GM21381 (cell line): ENCODE data around the gene MR1.

Experiments used
- ATAC-seq: cut with Tn5 transposase; IDR thresholded peaks from one replicate; pipeline ENCODE4 v1.9.1; 2021; ENCODE audit warnings: mild to moderate bottlenecking, moderate library complexity; ENCODE audit not compliant: unreplicated experiment

Gene MR1

GRCh38 chr1:181061891-181062835 is 28.4 kb downstream of the MR1 start:
- ATAC-seq, result peak; percentile 79

DNA sequence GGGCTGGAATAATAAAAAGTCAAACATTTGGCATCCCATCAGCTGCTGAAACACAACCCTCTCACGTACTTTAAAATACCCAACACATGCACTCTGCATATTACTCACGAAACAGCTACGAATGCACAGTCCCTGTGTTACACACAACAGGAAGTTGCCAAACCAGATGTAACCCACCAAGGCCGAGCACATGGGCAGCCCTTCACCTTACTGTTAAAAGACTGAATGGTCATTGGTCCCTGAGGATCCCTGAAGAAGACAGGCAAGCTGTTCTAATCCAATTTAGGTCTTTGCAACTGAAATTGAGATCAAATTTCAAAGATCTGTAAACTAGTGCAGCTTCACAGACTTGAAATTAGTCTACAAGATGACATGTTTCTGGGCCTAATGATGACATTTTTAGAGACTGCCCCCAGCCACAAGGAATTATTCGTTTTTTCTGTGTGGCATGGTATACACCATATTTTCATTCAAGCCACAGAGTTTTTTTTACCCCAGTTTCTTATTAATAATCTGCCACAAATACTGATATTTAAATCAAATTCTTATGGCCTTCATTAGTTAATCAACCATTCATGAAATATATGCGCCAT is 29.1 kb downstream of the MR1 start:
- peak; percentile 68 for ATAC-seq

DNA sequence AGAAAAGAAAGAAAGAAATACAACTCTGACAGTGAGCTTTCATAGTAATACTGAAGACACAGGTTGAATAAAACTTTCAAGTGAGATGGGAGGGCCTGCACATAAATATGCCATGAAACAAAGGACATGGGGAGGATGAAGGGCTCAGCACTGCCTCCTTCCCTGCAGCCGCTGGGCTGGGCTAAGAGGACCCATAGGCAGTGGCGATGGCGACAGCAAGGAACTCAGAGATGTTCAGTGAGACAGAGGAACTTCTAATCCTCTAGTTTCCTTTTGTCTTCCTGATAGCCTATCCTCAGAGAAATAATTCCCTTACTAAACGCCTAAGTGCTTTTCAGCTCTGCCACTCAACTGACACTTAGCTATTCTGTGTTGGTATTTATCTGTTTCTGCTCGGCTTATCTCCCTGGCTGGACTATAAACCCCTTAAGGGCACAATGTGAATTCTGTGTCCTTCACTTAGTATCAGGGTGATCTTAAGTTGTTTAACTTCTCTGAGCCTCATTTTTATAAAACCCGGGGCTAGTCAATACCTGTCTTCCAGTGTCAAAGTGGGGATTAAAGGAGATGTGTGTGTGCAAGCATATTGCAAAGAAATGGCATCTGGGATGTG is 30.3 kb downstream of the MR1 start:
- ATAC-seq, result no peak

DNA sequence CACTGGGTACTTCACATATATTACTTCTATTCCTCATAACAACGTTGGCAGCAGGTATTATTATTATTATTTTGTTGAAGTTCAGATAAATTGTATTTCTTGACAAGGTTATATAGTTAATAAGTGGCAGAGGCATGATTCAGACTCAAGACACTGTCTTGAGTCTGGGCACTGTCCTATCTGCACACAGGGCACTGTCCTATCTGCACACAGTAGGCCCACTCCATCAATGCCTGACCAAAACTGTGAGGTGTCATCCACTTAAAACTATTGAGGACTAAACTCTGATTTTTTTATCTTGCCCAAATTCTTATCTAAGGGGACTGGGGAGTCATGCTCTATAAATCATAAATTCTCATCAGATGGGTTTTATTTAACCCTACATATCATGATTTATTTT is 30.9 kb downstream of the MR1 start:
- ATAC-seq, result no peak

DNA sequence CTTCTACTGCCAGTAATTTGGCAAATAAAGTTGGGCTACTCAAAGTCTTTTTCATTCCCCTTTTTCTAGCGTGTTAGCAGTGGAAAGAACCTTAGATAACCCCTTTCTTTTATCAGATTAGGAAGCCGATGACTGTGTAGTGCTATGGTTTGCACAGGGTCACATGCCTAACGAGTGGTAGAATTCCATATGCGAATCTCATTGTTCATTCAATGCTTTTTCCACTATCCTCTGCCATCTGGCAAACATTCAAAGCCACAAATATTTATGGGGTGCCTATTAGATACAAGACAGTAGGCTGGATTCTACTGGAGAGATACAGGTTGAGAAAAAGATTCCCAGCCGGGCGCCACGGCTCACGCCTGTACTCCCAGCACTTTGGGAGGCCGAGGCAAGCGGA is 39.9 kb downstream of the MR1 start:
- no peak for ATAC-seq

DNA sequence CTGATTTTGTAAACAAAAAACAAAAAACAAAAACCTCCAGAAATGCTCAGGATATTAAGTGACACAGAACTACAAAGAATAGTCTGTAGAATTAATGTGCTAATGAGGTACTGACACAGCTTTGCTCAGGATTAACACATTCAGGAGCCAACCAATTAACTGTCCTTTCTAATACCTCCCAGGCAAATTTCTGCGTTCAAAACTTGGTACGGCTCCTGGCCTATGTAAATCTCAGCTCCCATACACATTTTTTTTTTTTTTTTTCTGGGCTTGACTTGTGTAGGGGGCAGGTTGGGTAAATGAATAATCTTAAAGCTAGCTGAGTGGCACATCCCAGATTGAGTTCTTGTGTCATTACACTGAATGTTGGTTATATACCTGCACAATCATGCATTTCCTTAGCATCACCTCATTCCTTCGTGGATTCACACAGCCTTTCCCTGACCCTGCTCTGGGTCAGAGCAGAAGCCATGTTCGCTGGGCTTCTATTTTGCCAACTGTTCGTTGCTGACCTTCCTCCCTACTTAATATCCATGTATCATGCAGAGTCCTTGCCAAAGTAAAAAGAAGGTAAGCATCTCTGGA is 42.1 kb downstream of the MR1 start:
- ATAC-seq, result no peak

- ATAC-seq, result no peak
Measured at GRCh38 chr1:181076852-181077251, 43.1 kb downstream of the MR1 start.

- no peak for ATAC-seq
Measured at GRCh38 chr1:181077576-181078242, 43.9 kb downstream of the MR1 start.

DNA sequence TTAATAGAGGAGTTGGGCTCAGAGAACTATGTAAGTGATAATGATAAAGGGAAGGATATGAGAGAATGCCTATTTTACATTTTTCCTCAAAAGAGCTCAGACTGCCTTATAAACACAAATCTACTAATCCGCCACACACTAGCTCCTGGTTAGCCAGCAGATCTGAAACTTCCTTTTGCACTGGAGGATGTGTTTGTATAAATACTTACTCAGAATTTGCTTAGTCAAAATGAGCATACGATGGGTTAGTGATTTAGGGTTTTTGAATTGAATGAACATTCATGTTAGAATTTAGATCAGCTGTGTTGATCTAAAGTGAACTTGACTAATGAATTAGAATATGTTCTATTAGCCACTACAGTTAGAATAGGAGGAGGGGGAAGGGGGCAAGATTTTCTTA is 45.6 kb downstream of the MR1 start:
- no peak for ATAC-seq

GRCh38 chr1:181079920-181080319 is 46.1 kb downstream of the MR1 start:
- ATAC-seq, result no peak

- ATAC-seq, result no peak
Measured at GRCh38 chr1:181080556-181080955, 46.8 kb downstream of the MR1 start.

DNA sequence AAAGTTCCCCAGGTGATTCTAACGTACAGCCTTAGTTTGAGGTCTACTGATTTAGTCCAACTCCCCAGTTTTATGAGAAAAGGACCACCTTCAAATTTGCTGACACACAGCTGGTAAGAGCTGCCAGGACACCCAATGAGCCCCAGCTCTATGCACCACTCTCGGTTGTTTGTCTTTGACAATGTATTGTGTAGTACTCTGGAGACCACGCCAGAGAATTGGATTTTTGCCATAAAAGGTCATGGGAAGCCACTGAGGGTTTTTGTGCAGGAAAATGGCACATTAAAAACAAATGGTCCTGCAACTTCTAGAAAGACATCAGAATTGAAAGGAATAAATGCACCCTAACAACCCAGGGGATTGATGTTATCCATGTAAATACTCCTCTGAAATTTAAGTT is 47.6 kb downstream of the MR1 start:
- no peak for ATAC-seq

DNA sequence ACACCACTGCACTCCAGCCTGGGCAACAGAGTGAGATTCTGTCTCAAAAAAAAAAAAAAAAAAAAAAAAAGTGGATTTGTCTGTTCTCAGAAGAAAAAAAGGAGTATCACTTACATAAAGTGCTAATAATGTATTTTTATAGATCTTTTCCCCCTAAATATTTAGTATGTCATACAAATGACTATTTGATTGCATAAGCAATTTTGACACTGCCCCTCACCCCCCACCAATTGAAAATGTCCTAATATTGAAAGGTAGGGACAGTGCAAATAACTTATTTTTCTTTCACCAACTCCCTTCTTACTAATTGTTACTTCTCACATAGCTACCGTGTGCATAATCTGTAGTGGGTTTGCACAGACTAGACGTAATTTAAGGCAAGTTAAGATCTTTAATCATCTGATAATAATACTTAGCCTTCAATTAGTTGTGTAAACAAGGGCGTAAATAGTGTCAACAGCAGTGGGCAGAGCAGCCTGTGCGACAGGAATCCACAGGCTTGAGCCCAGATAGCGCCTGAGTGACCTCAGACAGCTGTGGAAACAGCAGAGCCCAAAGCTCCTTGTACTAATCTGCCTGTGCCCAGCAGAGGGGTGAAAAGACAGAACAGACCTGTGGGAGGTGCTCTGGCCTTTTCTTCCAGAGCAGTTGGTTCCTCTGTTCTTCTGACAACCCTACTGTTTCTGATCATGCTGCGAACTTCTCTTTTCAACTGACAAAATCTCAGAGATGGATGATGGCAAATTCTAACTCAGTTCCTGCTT is 50.2 kb downstream of the MR1 start:
- ATAC-seq, result no peak

GRCh38 chr1:181084606-181084969 is 50.8 kb downstream of the MR1 start:
- no peak for ATAC-seq

DNA sequence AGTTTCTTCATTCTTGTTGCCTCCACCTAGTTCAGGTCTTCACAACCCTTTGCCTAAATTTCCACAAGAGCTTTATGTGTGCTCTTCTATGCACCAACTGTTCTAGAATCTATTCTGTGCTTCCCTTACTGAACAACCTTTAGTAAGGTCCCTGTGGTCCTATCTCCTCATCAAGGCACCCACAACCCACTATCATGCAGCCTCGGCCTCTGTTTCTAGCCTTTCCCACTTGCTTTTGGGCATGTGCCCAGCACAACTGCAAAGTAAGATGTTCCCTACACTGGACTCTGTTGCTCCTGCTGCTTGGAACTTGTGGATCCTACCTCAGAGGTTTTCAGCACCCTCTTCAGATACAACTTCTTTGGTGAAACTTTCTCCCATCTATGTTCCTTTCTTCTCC is 52.3 kb downstream of the MR1 start:
- no peak for ATAC-seq

GRCh38 chr1:181086926-181087325 is 53.1 kb downstream of the MR1 start:
- ATAC-seq, result no peak

DNA sequence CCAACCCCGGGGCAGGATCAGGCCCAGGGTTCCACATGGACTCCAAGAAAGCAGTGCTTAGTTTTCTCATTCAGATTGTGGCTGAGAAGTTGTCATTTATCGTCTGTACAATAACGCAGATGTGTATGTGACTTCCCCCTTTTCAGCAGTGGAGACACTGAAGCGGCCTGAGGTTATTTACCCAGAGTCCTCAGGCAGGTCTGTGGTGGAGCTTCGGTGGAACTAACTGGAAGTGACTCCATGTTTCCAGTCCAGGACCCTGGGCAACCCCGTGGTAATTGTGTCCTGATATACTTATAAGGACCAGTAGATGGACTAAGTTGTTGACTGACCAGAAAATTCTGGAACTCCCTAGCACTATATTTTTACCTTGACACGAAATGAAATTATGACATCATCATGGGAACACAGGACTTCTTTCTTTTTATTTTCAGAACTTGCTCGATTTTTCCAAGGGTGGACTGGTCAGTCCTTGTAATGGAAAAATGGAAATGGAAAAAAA is 53.7 kb downstream of the MR1 start:
- no peak for ATAC-seq

DNA sequence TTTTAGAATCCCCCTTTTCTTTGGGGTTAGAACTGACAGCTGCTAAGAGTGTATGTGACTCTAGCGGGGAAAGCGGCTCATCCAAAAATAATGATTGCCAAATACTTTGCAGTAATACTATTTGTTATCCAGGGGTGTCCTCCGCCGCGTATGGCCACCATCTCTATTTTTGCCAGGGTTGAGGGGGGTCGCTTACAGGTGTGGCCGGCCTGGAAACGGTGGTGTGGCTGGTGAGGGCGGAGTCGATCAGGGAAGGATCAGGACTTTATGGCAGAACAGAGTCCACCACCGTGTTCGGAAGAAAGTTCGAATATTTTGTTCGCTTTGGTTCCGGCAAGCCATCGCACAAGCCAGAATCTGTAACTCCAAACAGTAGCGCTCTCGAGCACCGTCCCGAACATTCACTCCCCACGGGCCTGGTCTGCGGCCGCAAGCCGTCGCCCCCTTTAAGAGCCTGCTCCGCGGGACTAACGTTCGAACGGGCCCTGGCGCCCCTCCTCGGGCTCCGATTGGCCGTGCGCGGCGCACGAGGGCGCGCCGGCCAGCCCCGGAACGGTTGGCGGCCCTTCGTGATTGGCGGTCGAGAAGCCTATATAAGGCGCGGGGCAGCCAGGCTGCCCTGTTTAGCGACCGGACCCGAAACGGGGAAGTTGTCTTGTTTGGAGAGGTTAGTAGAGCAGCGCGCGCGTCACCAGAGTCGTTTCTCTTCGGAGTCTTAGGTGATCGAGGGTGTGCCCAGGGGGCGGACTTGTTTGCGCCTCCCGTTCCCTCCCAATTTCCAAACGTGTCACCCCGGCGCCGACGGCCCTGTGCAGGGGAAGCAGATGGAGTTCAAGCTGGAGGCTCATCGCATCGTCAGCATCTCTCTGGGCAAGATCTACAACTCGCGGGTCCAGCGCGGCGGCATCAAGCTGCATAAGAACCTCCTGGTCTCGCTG is 54.6 kb downstream of the MR1 start, which contains the start of gene IER5:
IER5 (plus strand) TSS at position 622 of the 938 bp plus-strand sequence; CDS start at position 825, 203 bp downstream.
- peak; percentile 65 for ATAC-seq
